HG02759 (cell line): ENCODE measurements around the gene PDE11A.

ENCODE experiments used
- ATAC-seq: cut with Tn5 transposase; IDR thresholded peaks from one replicate; pipeline ENCODE4 v1.9.1; 2021; ENCODE audit warnings: mild to moderate bottlenecking, moderate library complexity; ENCODE audit not compliant: unreplicated experiment

Gene PDE11A

DNA sequence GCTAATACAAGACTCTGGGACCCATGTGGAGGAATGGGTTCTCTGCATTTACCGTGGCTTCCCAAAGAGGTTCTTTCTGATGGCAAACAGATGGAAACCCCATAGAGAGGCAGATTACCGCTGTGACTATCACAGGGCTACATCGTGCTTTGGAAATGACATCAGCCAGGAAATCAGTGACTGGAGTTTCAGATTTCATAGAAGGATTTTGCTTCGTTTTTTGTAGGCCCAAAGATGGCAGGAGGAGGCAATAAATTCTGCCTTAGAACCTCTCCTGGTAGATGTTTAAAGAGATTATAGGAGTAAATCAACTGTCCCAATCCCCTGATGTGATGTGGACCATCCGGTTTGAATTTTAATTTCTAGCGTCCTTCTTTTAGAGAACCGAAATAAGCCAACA lies 465.9 kb downstream of the PDE11A start:
- no peak for ATAC-seq

DNA sequence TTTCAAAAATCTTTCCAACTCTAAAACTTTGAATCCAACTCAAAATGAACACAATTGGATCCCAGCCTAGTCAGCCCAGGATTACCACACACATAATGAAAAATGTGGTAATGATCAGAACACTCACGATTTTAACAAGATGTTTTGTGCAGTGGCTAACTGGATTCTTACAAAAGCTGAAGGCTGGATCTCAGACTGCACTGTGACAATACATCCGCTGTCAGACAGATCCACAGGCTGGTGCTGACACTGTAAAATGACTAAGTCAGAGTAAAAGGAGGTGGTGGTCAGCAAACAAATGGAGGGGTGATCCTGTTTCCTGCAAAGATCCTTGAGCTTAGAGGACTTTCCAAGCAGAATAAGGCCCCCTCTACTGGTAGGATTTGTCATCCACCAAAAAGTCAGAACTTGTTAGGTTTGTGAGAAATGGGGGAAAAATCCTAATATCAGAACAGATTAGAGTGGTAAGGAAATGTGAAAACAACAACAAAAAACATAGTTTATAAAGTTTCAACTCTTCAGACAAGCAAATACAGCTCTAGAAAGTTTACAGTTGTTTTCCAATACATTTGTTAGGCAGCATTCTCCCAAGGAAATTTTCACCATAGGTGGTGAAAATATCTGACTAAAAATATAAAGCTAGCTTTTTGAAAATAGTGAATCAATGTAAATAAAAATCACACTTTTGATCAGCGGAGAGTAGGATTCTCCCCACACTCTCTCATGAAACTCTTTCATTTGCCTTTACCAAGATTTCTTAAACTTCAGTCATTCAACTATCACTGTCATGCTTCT lies 468.1 kb downstream of the PDE11A start:
- no peak for ATAC-seq

DNA sequence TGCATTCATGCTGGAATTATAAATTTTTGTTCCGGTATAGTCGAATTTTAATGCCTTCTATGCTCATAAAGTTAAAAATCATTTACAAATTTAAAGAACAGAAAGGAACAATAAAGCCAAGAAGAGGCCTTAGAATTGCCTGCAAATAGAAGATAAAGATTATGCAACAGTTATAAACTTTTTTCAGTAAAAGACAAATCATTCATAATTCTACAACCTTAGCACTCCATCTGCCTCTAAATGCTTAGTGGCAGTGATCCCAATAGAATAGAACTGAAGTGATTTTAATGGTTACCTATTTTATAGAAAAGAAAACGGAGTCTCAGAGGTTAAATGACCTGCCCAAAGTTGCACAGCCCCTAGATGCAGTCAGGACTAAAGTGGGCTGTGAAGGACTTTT lies 468.8 kb downstream of the PDE11A start:
- no peak for ATAC-seq

DNA sequence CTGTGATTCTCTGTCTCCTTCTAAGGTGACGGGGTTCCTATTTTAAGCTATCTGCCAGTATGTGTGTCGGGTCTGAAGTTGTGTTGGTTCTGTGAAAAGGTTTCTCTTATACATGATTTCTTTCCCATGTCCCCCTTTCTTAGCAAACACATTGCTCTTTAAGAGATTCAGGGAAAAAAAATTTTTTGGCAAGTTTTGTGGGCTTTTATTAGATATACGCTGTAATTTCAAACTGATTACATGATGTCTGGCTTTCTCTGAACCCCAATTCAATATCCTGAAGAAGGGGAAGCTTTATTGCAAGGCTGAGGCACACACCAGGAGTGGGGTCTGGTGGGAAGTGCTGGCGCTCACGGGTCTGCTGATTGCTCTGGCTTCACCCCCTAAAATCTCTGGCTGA lies 469.4 kb downstream of the PDE11A start:
- no peak for ATAC-seq

DNA sequence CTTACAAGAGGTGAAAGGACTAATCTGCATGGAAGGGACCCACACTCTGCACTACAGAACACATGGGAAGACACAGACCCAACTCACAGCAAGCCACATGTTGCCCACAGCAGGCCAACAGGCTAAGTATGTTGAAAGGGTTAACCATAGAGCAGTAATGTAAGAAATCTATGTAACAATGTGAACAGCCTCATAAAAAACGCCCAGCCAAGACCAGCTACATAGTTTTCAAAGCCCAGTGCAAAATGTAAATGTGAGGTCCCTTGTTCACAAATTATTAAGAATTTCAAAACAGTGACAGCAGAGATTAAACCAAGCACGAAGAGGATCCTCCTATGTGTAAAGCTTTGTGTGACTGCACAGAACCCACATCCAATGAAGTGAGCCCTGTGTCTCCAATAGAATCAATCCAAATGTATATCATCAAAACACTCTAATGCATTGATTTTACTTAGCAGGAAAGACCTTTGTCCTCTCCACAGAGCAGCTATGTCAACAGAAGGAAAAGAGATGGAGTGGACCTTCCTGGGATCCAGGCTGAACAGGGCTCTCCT lies 469.9 kb downstream of the PDE11A start:
- ATAC-seq = no peak

DNA sequence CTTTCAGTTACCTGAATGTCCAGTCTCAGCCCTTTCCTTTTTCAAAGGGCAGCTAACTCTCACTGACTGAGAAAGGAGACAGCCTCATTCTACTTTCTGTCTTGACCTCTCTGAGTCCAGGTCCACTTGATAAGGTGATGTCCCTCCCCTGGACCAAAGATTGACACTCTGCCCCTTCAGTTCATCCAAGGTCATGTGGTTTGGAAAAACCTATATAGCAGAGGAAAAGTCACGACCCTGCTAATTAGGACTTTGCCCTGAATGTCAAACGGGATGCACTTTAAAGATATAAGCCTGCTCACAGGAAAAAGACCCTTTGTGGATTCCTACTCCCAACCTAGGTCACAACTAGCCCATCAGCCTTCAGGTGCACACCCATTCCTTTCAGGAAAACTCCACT lies 471.7 kb downstream of the PDE11A start:
- ATAC-seq = no peak

DNA sequence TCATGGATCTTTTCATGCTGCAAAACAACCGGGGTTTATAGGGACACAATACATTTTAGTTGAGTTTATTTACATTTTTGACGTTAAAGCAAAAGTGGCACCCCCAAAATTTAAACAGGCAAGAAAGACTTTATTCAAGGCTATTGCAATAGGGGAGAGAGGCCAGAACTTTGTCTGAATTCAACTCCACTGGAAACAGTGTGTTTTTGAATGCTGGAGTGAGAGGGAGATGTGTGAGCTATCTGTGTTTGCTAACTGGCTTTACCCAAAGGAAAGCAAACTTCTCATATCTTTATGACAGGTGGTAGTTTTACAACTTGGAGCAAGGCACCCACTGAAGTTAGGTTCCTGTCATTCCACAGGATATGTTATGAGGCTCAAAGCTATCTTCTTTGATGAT lies 472.6 kb downstream of the PDE11A start:
- no peak for ATAC-seq

DNA sequence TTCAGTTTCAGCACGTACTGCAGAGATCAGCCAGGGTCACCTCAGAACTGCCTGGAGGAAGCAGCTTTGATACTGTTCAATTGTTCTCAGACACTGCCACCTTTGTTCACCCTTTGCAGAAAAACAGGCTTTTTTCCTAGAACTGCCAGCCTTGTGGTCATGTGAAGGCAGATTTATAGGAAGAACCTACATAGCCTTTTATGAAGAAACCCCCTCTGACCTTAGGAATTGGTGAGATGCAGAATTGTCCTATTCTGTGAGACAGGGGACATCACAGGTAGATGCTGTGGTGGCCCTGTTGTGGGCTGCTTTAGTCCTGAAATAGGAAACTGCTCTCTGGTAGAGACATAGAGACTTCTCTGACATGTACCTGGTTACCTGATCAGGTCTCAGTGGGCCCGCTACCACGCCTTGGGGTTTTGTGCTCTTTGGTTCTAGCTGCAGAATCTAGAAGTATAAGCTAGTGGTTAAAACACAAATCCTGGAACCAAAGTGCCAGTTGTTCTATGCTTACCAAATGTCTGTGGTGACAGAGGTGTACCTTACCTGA lies 473.4 kb downstream of the PDE11A start:
- no peak for ATAC-seq

DNA sequence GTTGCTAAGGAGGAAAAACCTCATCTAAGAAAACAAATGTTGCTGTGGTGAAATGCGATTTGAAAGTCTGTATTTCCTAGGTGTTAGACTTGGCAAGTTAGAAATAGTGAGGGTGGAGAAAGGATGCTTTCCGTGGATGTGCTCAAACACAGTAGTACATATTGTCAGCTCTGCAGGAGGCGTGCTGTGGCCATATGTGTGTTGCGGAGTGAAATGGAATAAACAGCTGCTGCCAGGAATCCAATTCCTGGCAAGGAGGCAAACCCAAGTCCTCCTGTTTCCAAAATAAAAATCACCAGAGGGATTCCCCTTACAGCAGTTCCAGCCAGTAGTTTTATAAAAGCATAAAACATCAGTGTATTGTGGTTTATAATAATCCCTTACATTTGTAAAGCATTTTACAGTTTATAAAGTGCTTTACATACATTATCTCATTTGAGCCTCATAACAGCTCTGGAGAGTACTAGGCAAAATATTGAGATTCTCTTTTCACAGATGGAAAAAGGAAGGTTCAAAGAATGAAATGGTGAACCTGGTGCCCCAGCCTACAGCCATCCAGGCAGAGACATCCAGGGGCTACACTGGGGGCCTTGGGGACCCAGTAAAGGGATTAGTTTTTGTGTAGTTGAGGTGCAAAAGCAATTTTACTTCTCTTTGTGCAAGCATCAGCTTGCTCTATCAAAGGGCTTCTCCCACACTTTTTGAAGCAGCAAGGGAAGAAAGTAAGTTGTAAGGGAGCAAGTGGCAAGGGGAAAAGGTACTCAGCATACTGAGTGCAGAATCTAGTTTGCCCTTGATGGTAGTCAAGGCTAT lies 474.0 kb downstream of the PDE11A start:
- no peak for ATAC-seq

DNA sequence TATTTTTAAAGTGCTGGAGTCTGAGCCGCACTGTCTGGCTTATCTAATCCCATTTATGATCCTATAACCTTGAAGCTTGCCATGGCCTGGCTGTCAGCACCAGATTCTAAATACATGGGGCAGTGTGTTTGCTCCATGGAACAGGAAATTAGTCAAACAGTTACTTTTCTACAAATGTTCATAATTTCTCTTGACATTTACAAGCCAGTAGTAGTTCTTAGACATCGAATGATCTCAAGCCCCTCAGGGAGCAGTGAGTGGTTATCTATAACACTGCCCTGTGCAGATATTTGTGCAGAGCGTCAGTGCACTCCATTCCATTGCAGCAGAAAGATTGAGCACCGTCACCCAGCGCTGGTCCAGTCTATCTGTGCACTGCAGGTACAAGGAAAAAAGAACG lies 474.8 kb downstream of the PDE11A start:
- ATAC-seq = no peak

DNA sequence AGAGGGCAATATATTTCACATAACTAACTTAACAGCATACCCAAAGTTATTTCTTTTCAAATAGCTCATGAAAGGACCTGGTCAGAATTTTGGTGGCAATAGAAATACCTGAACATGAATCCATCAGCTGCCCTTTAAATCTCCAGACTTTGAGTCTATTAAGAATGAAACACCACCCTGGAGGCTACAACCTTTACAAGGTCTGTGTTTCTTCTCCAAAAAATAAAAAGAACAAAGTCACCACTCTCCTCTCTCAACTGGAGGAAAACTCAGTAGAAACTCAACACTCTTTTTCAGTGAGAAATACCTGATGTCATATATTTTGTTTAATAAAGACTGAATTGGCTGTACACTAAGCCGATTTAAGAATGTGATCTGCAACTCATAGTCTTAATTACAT lies 475.7 kb downstream of the PDE11A start:
- ATAC-seq = no peak

DNA sequence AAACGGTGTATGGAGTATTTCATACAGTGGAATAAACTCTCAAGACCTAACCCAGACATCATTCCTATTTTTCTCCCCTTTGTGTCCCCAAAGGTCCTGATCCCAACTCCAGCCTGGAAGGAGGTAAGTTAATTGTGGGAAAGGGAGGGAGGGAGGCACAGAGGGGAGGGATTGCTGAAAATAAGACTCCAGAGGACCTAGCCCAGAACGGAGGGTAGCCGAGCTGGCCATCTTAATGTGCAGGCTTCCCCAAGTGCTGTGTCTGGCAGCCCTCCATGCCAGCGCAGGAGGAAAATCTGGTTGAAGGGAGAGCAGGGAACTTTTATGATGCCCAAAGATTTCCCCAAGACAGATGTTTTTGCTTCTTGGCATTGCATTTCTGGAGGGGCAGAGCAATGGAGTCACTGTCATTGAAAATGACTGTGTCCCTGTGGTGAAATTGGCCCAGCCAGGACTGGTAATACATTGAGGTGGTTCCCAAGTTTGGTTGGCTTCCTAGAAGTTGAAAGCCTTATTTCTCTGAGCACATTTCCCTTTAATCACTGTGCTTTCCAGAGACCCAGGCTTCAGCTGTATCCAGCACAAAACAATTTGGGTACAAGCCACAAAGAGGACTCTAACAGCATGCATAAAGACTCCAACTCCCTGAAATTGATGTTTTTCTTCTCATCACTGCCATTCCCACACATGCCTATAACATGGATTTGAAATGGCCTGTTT lies 477.3 kb downstream of the PDE11A start:
- no peak for ATAC-seq

DNA sequence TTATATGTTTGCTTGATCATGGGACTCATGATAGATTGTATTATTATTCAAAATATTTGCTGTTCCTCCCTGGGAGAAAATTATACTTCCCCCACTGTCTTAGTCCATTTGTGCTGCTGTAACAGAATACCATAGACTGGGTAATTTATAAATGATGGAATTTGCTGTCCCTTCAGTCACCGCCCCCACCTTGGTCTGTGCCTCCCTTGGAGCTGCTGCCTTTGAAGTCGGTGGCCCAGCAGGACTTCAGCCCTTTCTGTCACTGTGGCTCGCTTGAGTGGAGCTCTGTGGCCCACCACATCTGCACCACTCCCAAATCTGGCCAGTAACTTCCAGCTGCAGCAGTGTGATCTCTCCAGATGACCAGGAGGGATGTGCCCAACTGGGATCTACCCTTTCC lies 479.2 kb downstream of the PDE11A start:
- ATAC-seq = no peak

DNA sequence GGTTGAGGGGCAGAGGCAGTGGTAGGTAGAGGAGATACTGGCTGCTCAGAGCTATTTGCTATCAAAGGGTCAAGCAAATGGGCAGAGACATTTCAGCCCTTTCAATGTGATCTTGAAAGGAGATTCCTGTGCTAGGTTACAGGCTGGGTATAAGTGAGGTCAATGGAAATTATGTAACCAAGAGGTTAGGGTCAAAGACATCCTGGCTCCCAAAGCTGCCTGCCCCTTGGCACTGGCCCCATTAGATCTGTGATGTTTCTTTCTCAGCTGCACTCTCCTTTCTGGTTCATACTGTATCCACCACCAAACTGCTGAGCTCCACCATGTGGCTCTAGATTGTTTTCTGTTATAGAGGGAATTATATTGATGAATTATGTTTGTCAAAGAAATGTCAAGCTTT lies 479.6 kb downstream of the PDE11A start:
- ATAC-seq = no peak

DNA sequence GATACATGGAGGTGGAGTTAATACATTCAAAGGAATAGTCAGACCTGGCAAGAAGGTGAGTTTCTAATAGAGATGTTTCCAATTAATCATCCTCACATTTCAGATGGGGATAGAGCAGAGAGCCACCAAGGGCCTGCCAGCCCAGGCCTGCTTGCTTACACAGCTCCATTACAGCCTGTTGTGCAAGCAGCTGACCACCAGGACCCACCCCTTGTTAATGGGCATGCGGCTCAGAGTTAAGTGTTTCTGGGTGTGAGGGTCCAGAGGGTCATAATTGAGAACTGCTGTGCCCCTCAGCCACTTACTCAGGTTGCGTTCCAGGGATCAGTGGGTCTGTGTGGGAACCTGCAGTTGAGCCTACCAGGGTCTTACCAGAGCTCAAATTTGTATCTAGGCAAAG lies 480.2 kb downstream of the PDE11A start:
- no peak for ATAC-seq

DNA sequence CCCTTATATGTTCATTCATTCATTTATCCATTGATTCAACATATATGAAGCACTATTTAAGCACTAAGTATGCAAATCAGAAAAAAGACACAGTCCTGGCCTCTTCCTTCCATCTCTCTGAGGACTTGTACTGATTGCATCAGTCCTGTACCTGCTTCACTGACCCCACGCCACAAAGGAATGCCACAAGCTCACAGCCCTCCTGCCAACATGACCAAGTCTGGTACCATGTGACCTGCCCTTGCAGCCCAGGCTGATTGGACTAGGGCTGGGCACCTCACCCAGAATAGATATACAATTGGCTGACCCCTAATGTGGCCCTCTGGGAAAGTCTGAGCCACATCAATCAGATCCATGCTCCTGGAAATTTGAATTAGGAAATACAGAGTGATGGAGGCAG lies 483.4 kb downstream of the PDE11A start:
- ATAC-seq = no peak

DNA sequence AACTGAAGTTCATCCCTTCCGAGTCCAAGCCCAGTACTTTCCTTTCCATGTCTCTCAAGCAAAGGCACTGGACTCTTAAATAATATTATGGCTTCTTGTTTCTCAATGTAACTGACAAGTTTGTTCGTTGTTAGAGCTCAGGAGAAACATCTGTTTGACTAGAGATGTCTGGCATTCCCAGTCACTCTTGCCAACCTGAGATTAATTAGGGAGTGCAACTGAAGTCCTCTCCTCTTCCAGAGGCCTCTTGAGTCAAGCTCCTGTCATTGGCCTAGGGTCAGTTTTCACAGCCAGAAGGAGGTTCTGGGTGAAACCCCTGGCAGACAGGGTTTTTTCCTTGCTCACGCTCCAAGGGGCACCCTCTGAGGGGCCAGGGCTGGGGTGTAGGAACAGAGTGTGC lies 483.9 kb downstream of the PDE11A start:
- ATAC-seq = no peak

DNA sequence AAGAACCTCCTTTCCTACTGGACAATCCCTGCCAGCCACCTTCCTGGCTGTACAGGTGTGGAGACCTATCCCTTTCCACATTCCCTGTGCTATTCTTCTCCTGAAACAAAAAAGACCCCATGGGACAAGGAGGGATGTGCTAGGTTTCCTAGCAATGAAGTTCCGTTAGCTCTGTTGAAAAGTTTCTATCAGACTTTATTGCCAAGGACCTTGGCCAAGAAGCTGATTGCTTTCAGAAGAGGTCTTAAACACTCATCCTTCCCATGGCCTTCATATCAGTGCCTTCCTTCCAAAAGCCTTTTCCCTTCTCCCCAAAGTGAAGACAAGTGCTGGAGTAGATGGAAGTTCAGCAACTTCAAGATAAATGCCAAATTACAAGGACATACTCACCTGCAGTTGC lies 485.2 kb downstream of the PDE11A start:
- ATAC-seq = no peak

DNA sequence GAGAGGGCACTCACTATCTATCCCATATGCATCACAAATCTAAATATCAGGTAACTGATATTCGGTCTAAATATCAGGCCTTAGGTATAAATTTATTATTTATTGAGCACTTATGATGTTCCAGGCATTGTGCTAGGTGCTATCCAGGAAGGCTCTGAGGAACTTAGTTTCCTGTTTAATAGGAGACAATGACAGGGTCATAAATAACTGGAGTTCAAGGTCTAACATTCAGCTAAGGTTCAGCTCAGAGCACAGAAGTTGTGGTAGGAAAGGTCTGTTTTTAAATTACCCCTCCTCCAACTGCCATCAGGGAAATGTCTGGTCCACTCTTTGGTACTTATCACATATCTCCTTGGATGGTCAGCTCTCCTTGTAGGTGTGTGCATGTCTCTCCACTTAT lies 486.4 kb downstream of the PDE11A start:
- ATAC-seq = no peak

DNA sequence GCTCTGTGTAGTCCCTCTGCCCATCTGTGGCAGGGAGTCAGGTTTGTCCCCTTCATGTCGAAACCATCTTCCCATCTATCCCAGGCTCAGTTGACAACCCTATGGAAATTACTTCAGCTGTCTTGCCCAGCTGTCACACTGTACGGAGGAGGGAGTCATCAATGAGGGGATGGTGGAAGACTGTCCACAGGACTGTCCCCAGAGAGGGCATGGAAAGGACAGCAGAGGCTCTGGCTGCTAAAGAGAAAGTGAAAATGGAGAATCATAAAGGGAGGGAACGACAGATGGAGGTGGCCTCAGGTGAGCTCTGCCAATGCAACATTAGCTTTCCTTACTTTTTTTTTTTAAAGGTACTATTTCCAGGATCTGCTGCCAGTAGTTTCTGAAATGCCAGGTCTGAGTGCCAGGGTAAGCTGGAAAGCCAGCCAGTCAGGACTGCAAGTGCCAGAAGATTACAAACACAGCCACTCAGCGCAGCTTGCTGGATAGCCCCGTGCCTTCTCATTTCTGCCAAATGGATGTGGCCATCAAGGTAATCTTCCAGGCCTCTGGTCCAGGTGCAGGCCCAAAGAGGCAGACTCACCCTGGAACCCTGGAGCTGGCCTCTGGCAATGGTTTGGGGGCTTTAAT lies 487.2 kb downstream of the PDE11A start:
- no peak for ATAC-seq
